Measurements from ENCODE around the gene VPS37C.
"Not testable (repeated sequence)": the region's sequence is repeated elsewhere in the genome, so short reads cannot be mapped to it uniquely, and the experiment has no call there.

VPS37C gene

GRCh38 chr11:61161190-61162091 lies at the start of gene VPS37C:
Gene VPS37C (minus strand): TSS chr11:61161426. CDS start chr11:61138829, 22,597 bp downstream.
- H4K20me1 ChIP-seq (ENCODE audit: insufficient read depth), result no peaks in the 10 kb centered on the region
- H3K27ac ChIP-seq, result peak within 1 kb of the TSS; percentile 81
- H3K4me2 ChIP-seq, result peak within 1 kb of the TSS; percentile 95
- H3K36me3 ChIP-seq (ENCODE audit: insufficient read depth), result no peaks in the 10 kb centered on the region
- peaks cover 40% of the 10 kb centered on the region for H3K4me1 ChIP-seq (ENCODE audit: low read depth, poor library complexity, severe bottlenecking)
- no peak within 1 kb of the TSS for H3K4me3 ChIP-seq (IDR thresholded peaks at IDR 0.05; ENCODE audit: insufficient read depth, low read depth, low read length)
- peak within 1 kb of the TSS; percentile 75 for H3K9ac ChIP-seq
- peak within 1 kb of the TSS; percentile 76 for H2AFZ ChIP-seq (ENCODE audit: low read depth)
- no peak; the same call in 1 of the 2 replicates for TF ChIP-seq CTCF (conservative IDR thresholded peaks at IDR 0.05; ENCODE audit: low read depth, low read length)
- H3K79me2 ChIP-seq (ENCODE audit: insufficient read depth, low read depth), result no peaks in the 10 kb centered on the region
- H3K27me3 ChIP-seq (ENCODE audit: insufficient read depth, low read depth), result no peaks in the 10 kb centered on the region

GRCh38 chr11:61210629-61211028 lies 49.4 kb upstream of the VPS37C start:
- not testable (repeated sequence) for H3K4me3 ChIP-seq (IDR thresholded peaks at IDR 0.05; ENCODE audit: insufficient read depth, low read depth, low read length); H3K36me3 ChIP-seq (ENCODE audit: insufficient read depth); H2AFZ ChIP-seq (ENCODE audit: low read depth); H3K4me1 ChIP-seq (ENCODE audit: low read depth, poor library complexity, severe bottlenecking); H3K27me3 ChIP-seq (ENCODE audit: insufficient read depth, low read depth); H3K79me2 ChIP-seq (ENCODE audit: insufficient read depth, low read depth); H4K20me1 ChIP-seq (ENCODE audit: insufficient read depth); H3K9ac ChIP-seq; H3K4me2 ChIP-seq; H3K27ac ChIP-seq

- H3K79me2 ChIP-seq (ENCODE audit: insufficient read depth, low read depth), result not testable (repeated sequence)
Observed at GRCh38 chr11:61207636-61208310, 46.5 kb upstream of the VPS37C start.

GRCh38 chr11:61204502-61205059 lies 43.4 kb upstream of the VPS37C start:
- not testable (repeated sequence) for H3K79me2 ChIP-seq (ENCODE audit: insufficient read depth, low read depth); H4K20me1 ChIP-seq (ENCODE audit: insufficient read depth); H3K9ac ChIP-seq; H3K4me1 ChIP-seq (ENCODE audit: low read depth, poor library complexity, severe bottlenecking); H3K36me3 ChIP-seq (ENCODE audit: insufficient read depth); H2AFZ ChIP-seq (ENCODE audit: low read depth); H3K27ac ChIP-seq; H3K4me2 ChIP-seq; H3K4me3 ChIP-seq (IDR thresholded peaks at IDR 0.05; ENCODE audit: insufficient read depth, low read depth, low read length)
- H3K27me3 ChIP-seq (ENCODE audit: insufficient read depth, low read depth), result peaks cover 12% of the 10 kb centered on the region

More at GRCh38 chr11:61207636-61208310, 46.5 kb upstream of the VPS37C start:
- not testable (repeated sequence) for H3K4me2 ChIP-seq; H3K4me3 ChIP-seq (IDR thresholded peaks at IDR 0.05; ENCODE audit: insufficient read depth, low read depth, low read length); H3K27ac ChIP-seq; H2AFZ ChIP-seq (ENCODE audit: low read depth); H3K9ac ChIP-seq; H4K20me1 ChIP-seq (ENCODE audit: insufficient read depth); H3K4me1 ChIP-seq (ENCODE audit: low read depth, poor library complexity, severe bottlenecking); H3K36me3 ChIP-seq (ENCODE audit: insufficient read depth)
- H3K27me3 ChIP-seq (ENCODE audit: insufficient read depth, low read depth), result peaks cover 16% of the 10 kb centered on the region

GRCh38 chr11:61203873-61204272 lies 42.6 kb upstream of the VPS37C start:
- H3K9ac ChIP-seq; H3K79me2 ChIP-seq (ENCODE audit: insufficient read depth, low read depth); H3K36me3 ChIP-seq (ENCODE audit: insufficient read depth); H3K27ac ChIP-seq; H4K20me1 ChIP-seq (ENCODE audit: insufficient read depth); H2AFZ ChIP-seq (ENCODE audit: low read depth); H3K4me2 ChIP-seq; H3K4me1 ChIP-seq (ENCODE audit: low read depth, poor library complexity, severe bottlenecking); H3K4me3 ChIP-seq (IDR thresholded peaks at IDR 0.05; ENCODE audit: insufficient read depth, low read depth, low read length): not testable (repeated sequence)
- peaks cover 12% of the 10 kb centered on the region for H3K27me3 ChIP-seq (ENCODE audit: insufficient read depth, low read depth)

GRCh38 chr11:61202950-61203746 lies 41.9 kb upstream of the VPS37C start, which contains the start of gene PGA3:
Gene PGA3 (plus strand): TSS chr11:61203515. CDS start chr11:61203565, 50 bp downstream.
- H3K79me2 ChIP-seq (ENCODE audit: insufficient read depth, low read depth); H4K20me1 ChIP-seq (ENCODE audit: insufficient read depth); H3K4me2 ChIP-seq; H3K36me3 ChIP-seq (ENCODE audit: insufficient read depth); H3K9ac ChIP-seq; H3K27ac ChIP-seq; H3K4me3 ChIP-seq (IDR thresholded peaks at IDR 0.05; ENCODE audit: insufficient read depth, low read depth, low read length); H3K4me1 ChIP-seq (ENCODE audit: low read depth, poor library complexity, severe bottlenecking); H2AFZ ChIP-seq (ENCODE audit: low read depth): not testable (repeated sequence)
- H3K27me3 ChIP-seq (ENCODE audit: insufficient read depth, low read depth), result peaks cover 12% of the 10 kb centered on the region
